Sciatic nerve (tissue), 2 donors: ENCODE results near the gene FCRL4. TPM values are rescaled to one million over a fixed set of nuclear protein-coding genes. Genes with fewer than 3 reads are reported as not detected.

Experiments
- ATAC-seq: fragments of 200-7000 bp; cut with Tn5 transposase; one replicate; pipeline ENCODE4 v1.9.1; 2020; ENCODE audit warnings: mild to moderate bottlenecking, moderate library complexity
- DNase-seq: peaks from one replicate; pipeline ENCODE4 v3.0.0-alpha.2; 2020; ENCODE audit warnings: low spot score
- intact Hi-C: fragments of 100-400 bp; cut with DNase I; formaldehyde crosslinking; loops from one replicate; pipeline ENCODE4 v1.14.2; 2022
- total RNA-seq: library from RNA; stranded (reverse); fragmentation: NEBNext Ultra II Directional; extraction: Animal tissue kit (Norgen Biotek cat#: 25700); gene quantifications from one replicate; pipeline ENCODE4 v1.2.1, GENCODE V29; 2021
- donor health status: DM: no; HTN: no; CAD: no.
- donor health status: DM: no; HTN: no; CAD: no.

FCRL4 gene
- total RNA-seq: not detected

- no peak for DNase-seq
- no peak for ATAC-seq
- intact Hi-C loops: no loop called here
Observed at GRCh38 chr1:157597959-157598667, at the start of gene FCRL4. TSS of gene FCRL4 (minus strand) at chr1:157598085. CDS start at chr1:157597944, 141 bp downstream.

- intact Hi-C loops: no loop called here
- ATAC-seq: no peak
- DNase-seq: no peak
Observed at GRCh38 chr1:157646144-157646543, 48.3 kb upstream of the FCRL4 start.

- intact Hi-C loops: no loop called here
- DNase-seq: no peak
- ATAC-seq: no peak
Observed at GRCh38 chr1:157641177-157641576, 43.3 kb upstream of the FCRL4 start.

GRCh38 chr1:157639800-157640199 is 41.9 kb upstream of the FCRL4 start:
- ATAC-seq (no peak), DNase-seq (no peak)
- intact Hi-C loops: no loop called here

GRCh38 chr1:157628773-157629172 is 30.9 kb upstream of the FCRL4 start:
- ATAC-seq (no peak), DNase-seq (no peak)
- intact Hi-C loops: no loop called here

- DNase-seq (no peak), ATAC-seq (no peak)
- intact Hi-C loops: no loop called here
Observed at GRCh38 chr1:157626099-157626498, 28.2 kb upstream of the FCRL4 start.

- intact Hi-C loops: no loop called here
Observed at GRCh38 chr1:157624471-157624870, 26.6 kb upstream of the FCRL4 start.

GRCh38 chr1:157622471-157622870 is 24.6 kb upstream of the FCRL4 start:
- ATAC-seq (no peak), DNase-seq (no peak)
- intact Hi-C loops: no loop called here

More at GRCh38 chr1:157624471-157624870, 26.6 kb upstream of the FCRL4 start:
- no peak for ATAC-seq
- no peak for DNase-seq

GRCh38 chr1:157618190-157618589 is 20.3 kb upstream of the FCRL4 start:
- DNase-seq (no peak), ATAC-seq (no peak)
- intact Hi-C loops: no loop called here

- ATAC-seq (no peak), DNase-seq (no peak)
- intact Hi-C loops: no loop called here
Observed at GRCh38 chr1:157600236-157600635, 2.4 kb upstream of the FCRL4 start.

GRCh38 chr1:157596384-157596783 is 1.5 kb downstream of the FCRL4 start:
- DNase-seq (no peak), ATAC-seq (no peak)
- intact Hi-C loops: no loop called here

- no peak for ATAC-seq
- intact Hi-C loops: no loop called here
Observed at GRCh38 chr1:157595356-157595755, 2.5 kb downstream of the FCRL4 start.

GRCh38 chr1:157585984-157586383 is 11.9 kb downstream of the FCRL4 start:
- ATAC-seq: no peak
- intact Hi-C loops: no loop called here
- DNase-seq: no peak

More at GRCh38 chr1:157595356-157595755, 2.5 kb downstream of the FCRL4 start:
- no peak for DNase-seq

GRCh38 chr1:157584503-157584902 is 13.4 kb downstream of the FCRL4 start:
- ATAC-seq (no peak), DNase-seq (no peak)
- intact Hi-C loops: no loop called here

- intact Hi-C loops: no loop called here
- DNase-seq (no peak), ATAC-seq (no peak)
Observed at GRCh38 chr1:157580828-157581210, 17.1 kb downstream of the FCRL4 start.

- intact Hi-C loops: no loop called here
- ATAC-seq (no peak), DNase-seq (no peak)
Observed at GRCh38 chr1:157580179-157580827, 17.6 kb downstream of the FCRL4 start.

GRCh38 chr1:157577420-157577819 is 20.5 kb downstream of the FCRL4 start:
- no peak for DNase-seq
- intact Hi-C loops: no loop called here
- ATAC-seq: no peak

GRCh38 chr1:157575744-157576143 is 22.1 kb downstream of the FCRL4 start:
- no peak for ATAC-seq
- DNase-seq: no peak
- intact Hi-C loops: no loop called here

GRCh38 chr1:157574836-157575235 is 23.0 kb downstream of the FCRL4 start:
- ATAC-seq (no peak), DNase-seq (no peak)
- intact Hi-C loops: no loop called here

- DNase-seq: no peak
- ATAC-seq: no peak
- intact Hi-C loops: no loop called here
Observed at GRCh38 chr1:157566484-157567300, 31.2 kb downstream of the FCRL4 start.
